T-cell (primary cell): ENCODE results near the gene STRIP1. TPM values are rescaled to one million over a fixed set of nuclear protein-coding genes. Genes with fewer than 3 reads are reported as not detected.
A peak's percentile ranks its signal among the peaks of the same experiment; 100 is the strongest.

Source experiments
- ATAC-seq, 4 experiments: fragments of 200-7000 bp in 3 of 4; fragments of 150-1000 bp in 1 of 4; cut with Tn5 transposase; replicated peaks in 1 of 4; 1 replicate in 3 of 4; 2 replicates in 1 of 4; pipeline ENCODE4 v1.10.0; 2021; ENCODE audit warnings: moderate library complexity in 3 of 4, mild to moderate bottlenecking in 2 of 4, moderate number of reproducible peaks in 1 of 4
- CTCF ChIA-PET, 2 donors: fragments of 300-600 bp; sonication (Branson Sonifier 250); formaldehyde crosslinking; loops; one replicate each; lab custom pipeline; 2022; ENCODE audit warnings: antibody characterized with exemption in 2 of 2; lab: Charles Lee
- POLR2A ChIA-PET, 2 donors: fragments of 300-600 bp; sonication (Branson Sonifier 250); formaldehyde crosslinking; loops; one replicate each; lab custom pipeline; 2022; ENCODE audit warnings: antibody characterized with exemption in 2 of 2; lab: Charles Lee
- DNase-seq, 35 experiments: peaks; one replicate each; pipeline versions ENCODE4 v3.0.0 to v3.0.0-alpha.2; 2013 to 2023
- H3K27ac ChIP-seq: one replicate; pipeline ENCODE4 v1.5.1; 2013; ENCODE audit warnings: low read length
- H3K27me3 ChIP-seq, 2 experiments: replicated peaks in 1 of 2; 1 replicate in 1 of 2; 2 replicates in 1 of 2; pipeline versions ENCODE4 v1.6.1 to v1.7.0; 2013; ENCODE audit warnings: low read length in 1 of 2, mixed read lengths in 1 of 2; ENCODE audit not compliant: control insufficient read depth in 2 of 2, insufficient read depth in 2 of 2; ENCODE audit errors: extremely low read depth in 1 of 2
- H3K36me3 ChIP-seq, 2 donors: 1 replicate in 1 of 2; 2 replicates in 1 of 2; pipeline versions ENCODE4 v1.6.1 to v1.7.0; 2013; ENCODE audit warnings: low read length in 1 of 2; ENCODE audit not compliant: control insufficient read depth in 2 of 2, insufficient read depth in 1 of 2; ENCODE audit errors: extremely low read depth in 1 of 2
- H3K4me1 ChIP-seq, 2 experiments: 1 replicate in 1 of 2; 2 replicates in 1 of 2; pipeline versions ENCODE4 v1.6.1 to v1.7.0; 2013; ENCODE audit warnings: low read length in 2 of 2, mixed read lengths in 1 of 2; ENCODE audit not compliant: insufficient read depth in 2 of 2, control insufficient read depth in 1 of 2; ENCODE audit errors: extremely low read depth in 1 of 2
- H3K4me3 ChIP-seq, 2 donors: 1 replicate in 1 of 2; 2 replicates in 1 of 2; pipeline versions ENCODE4 v1.5.1 to v1.7.0; 2013; ENCODE audit warnings: mild to moderate bottlenecking in 2 of 2, low read length in 1 of 2, moderate library complexity in 1 of 2; ENCODE audit not compliant: control insufficient read depth in 1 of 2; ENCODE audit errors: extremely low read depth in 1 of 2
- H3K9me3 ChIP-seq: 2 replicates; pipeline ENCODE4 v1.7.0; 2013
- H3K27ac Mint-ChIP-seq, 2 donors: one replicate each; pipeline ENCODE4 v1.8.0; 2020 to 2021; ENCODE audit warnings: mild to moderate bottlenecking in 2 of 2, mixed read lengths in 2 of 2
- H3K27me3 Mint-ChIP-seq, 2 donors: one replicate each; pipeline ENCODE4 v1.8.0; 2021 to 2022; ENCODE audit warnings: mixed read lengths in 2 of 2
- H3K36me3 Mint-ChIP-seq: one replicate; pipeline ENCODE4 v1.8.0; 2021; ENCODE audit warnings: mixed read lengths
- H3K4me1 Mint-ChIP-seq, 3 donors: one replicate each; pipeline ENCODE4 v1.8.0; 2020 to 2022; ENCODE audit warnings: mixed read lengths in 3 of 3, mild to moderate bottlenecking in 1 of 3
- H3K4me3 Mint-ChIP-seq, 3 donors: one replicate each; pipeline ENCODE4 v1.8.0; 2020 to 2022; ENCODE audit warnings: mild to moderate bottlenecking in 3 of 3, mixed read lengths in 3 of 3, moderate library complexity in 3 of 3
- H3K9me3 Mint-ChIP-seq, 3 donors: one replicate each; pipeline ENCODE4 v1.8.0; 2020 to 2022; ENCODE audit warnings: mixed read lengths in 3 of 3
- WGBS: methylation state at CpG from one replicate; pipeline ENCODE4 v1.1.5; 2013; ENCODE audit warnings: missing lambda C conversion rate; ENCODE audit not compliant: insufficient coverage; 5-methylcytosine and 5-hydroxymethylcytosine counted together
- total RNA-seq, 35 experiments: library from RNA in 6 of 35; stranded (reverse) in 6 of 35; fragments of 120-200 nt in 1 of 35; gene quantifications; one replicate each; pipeline versions ENCODE4 v1.2.1 to v1.2.4 and lab custom pipeline; 2013 to 2026

Gene STRIP1
- total RNA-seq, 5 donors from 2014 or later (not counting 1 experiment from before 2014, with no cell fraction given), result 70.6 to 87.2 (median 73.3) TPM

DNA sequence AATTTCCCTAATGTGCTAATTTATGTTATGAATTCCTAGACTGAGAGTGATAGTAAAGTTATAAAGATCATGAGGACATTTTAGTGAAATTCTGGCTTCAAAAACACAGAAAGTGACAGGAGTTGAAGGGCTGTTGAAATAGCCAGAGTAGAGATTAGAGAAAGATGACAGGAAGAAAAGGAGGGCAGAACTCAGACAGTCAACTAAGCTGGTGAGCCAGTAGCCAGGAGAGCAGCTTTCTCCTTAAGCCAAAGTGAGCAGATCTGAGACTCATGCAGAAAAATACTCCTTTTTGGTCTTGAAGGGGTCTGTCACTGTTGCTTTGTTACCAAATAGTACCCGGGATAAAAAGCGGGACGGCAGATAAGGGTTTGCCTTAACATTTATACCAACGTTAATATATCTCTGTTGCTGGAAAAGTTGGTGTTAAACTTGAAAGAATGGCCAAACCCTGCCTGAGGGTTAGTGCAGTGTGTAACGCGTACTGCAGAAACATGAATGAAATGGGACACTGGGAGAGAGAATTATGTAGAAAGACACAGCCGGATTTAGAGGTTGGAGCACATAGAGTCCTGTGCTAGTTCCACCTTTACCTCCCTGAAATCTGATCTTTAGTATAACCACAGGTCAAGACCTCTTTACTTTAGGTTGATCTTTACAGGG, 37.1 kb upstream of the STRIP1 start:
- POLR2A ChIA-PET, result interaction anchor here in 1 of 2 donors (0.5 kb wide), 1 partner anchor 464 kb away, joined by 8 read pairs; no protein-coding TSS in a partner anchor
- no peak for ATAC-seq
- Mint-ChIP-seq H3K4me3 (no peak overlapping the region), H3K4me1 (peaks cover 4 to 10% (median 9%) of the 10 kb centered on the region in 3 donors), H3K36me3 (peaks cover 12% of the 10 kb centered on the region), H3K9me3 (no peaks in the 10 kb centered on the region), H3K27ac (no peak overlapping the region), H3K27me3 (no peaks in the 10 kb centered on the region)
- no peak overlapping the region for H3K4me3 ChIP-seq
- no peaks in the 10 kb centered on the region for H3K9me3 ChIP-seq
- no peak overlapping the region for H3K27ac ChIP-seq
- WGBS, result 100% methylated on average over 2 of the region's 7 CpGs
- H3K4me1 ChIP-seq, result no peaks in the 10 kb centered on the region
- CTCF ChIA-PET, result interaction anchor here in 1 of 2 donors (0.7 kb wide), 1 partner anchor 13 kb away, joined by 3 read pairs; the partner anchor contains the start of gene AHCYL1
- no peaks in the 10 kb centered on the region for H3K36me3 ChIP-seq
- no peaks in the 10 kb centered on the region for H3K27me3 ChIP-seq
- DNase-seq, result no peak

DNA sequence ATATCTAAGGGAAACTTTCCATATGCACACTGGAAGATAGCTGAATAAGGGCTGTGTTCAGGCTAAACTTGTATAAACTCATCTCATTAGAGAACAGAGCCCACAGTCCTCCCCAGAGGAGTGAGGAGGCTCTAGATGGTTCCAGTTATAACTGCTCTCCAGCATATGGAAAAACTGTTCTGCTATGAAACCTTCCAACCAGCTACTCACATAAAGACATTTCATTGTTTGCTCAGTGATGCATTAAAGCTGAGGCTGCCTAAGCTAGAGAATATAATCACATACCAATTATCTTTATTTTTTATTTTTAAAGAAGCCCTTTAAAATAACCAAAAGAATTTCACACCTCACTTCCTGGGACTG, 36.6 kb upstream of the STRIP1 start:
- Mint-ChIP-seq H3K4me3 (no peak overlapping the region), H3K4me1 (peaks cover 4 to 15% (median 12%) of the 10 kb centered on the region in 3 donors), H3K9me3 (no peaks in the 10 kb centered on the region), H3K27me3 (no peaks in the 10 kb centered on the region), H3K36me3 (peaks cover 12% of the 10 kb centered on the region), H3K27ac (no peak overlapping the region)
- H3K36me3 ChIP-seq, result no peaks in the 10 kb centered on the region
- no peaks in the 10 kb centered on the region for H3K4me1 ChIP-seq
- ChIA-PET POLR2A (interaction anchor here in 1 of 2 donors (0.5 to 0.8 kb wide), 2 partner anchors 12 to 464 kb away, joined by 3 to 8 read pairs; no protein-coding TSS in a partner anchor), CTCF (no interaction called here)
- ATAC-seq (no peak), DNase-seq (no peak)
- no peaks in the 10 kb centered on the region for H3K9me3 ChIP-seq
- no peaks in the 10 kb centered on the region for H3K27me3 ChIP-seq
- H3K27ac ChIP-seq, result no peak overlapping the region
- H3K4me3 ChIP-seq, result no peak overlapping the region

DNA sequence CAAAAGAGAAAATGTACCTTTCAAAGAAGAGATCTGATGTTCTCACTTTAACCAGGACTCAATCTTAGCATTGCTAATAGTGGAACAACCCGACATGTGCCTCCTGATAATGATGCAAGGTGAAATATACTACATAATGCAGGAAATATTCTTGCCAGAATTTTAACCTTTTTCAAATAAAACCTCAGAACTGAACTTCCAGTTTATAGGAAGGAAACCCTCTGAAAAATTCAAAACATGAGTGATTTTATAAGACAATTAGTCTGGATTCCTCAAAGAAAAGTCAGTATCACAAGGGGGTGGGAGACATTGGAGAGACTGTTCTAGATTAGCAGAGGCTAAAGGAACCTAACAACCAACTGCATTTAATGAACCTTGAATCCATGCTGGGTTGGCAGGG, 31.7 kb upstream of the STRIP1 start:
- Mint-ChIP-seq H3K36me3 (peaks cover 4% of the 10 kb centered on the region), H3K4me3 (no peak overlapping the region), H3K27ac (no peak overlapping the region), H3K27me3 (no peaks in the 10 kb centered on the region), H3K4me1 (peaks cover 26 to 39% (median 34%) of the 10 kb centered on the region in 3 donors), H3K9me3 (no peaks in the 10 kb centered on the region)
- Histone ChIP-seq H3K4me3 (no peak overlapping the region), H3K27ac (no peak overlapping the region), H3K4me1 (peaks cover 9 to 10% of the 10 kb centered on the region in 2 experiments), H3K9me3 (no peaks in the 10 kb centered on the region), H3K27me3 (no peaks in the 10 kb centered on the region), H3K36me3 (no peaks in the 10 kb centered on the region)
- CTCF ChIA-PET, result interaction anchor here in 1 of 2 donors (0.5 kb wide), 1 partner anchor 40 kb away, joined by 3 read pairs; no protein-coding TSS in a partner anchor
- DNase-seq (no peak), ATAC-seq (no peak)
- WGBS, result no CpG with 5 or more reads among the region's 1 CpG
- POLR2A ChIA-PET, result no interaction called here

DNA sequence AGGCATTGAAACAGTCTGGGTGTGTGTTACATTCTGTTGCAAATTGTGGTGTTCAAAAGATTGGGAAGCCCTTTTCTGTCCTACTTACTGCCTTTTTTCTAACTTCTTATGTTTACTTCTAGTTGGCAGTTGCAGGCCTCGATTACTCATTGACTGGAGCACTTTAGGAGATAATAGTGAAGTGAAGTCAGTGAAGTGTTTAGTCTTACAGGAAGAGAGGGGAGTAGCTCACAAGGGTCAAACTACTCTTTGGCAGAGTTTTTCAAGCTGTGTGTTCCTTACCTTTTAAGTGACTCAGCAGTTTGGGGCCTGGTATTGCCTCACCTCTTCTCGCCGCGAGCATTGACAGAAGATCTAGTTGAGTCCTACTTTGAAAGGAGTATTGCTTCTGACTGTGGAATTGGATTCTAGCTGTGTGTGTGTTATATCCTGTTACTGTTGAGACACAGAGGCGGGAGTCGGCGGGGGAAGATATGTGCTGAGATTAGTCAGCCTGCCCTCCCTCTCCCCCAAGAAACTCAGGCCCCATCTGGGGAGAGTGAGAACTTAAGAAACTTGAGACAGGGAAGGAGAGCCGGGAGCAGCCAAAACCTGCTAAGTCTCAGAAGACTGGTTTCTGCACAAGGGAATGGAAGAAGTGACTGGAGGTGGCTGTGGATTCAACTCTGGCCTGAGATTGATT, 30.5 kb upstream of the STRIP1 start:
- ChIA-PET CTCF (interaction anchor here in 1 of 2 donors (1.2 kb wide), 1 partner anchor 18 kb away, joined by 10 read pairs; the partner anchor contains the start of gene AHCYL1), POLR2A (no interaction called here)
- Histone ChIP-seq H3K27me3 (no peaks in the 10 kb centered on the region), H3K4me3 (no peak overlapping the region), H3K36me3 (peaks cover 0 to 1% of the 10 kb centered on the region in 2 donors), H3K9me3 (no peaks in the 10 kb centered on the region), H3K4me1 (peaks cover 9 to 10% of the 10 kb centered on the region in 2 experiments), H3K27ac (no peak overlapping the region)
- H3K4me1 Mint-ChIP-seq, result peaks cover 26 to 39% (median 34%) of the 10 kb centered on the region in 3 donors
- DNase-seq, result peak in 8 of 35 experiments; percentile 4 to 17 (median 7)
- no peaks in the 10 kb centered on the region for H3K27me3 Mint-ChIP-seq
- peak overlapping the region; percentile 63 to 87 for H3K27ac Mint-ChIP-seq
- 38% methylated on average over 5 of the region's 8 CpGs for WGBS
- ATAC-seq, result peak; percentile 55 to 72 (median 62)
- peaks cover 4% of the 10 kb centered on the region for H3K36me3 Mint-ChIP-seq
- H3K4me3 Mint-ChIP-seq, result peak overlapping the region; percentile 37 to 45 (median 42)
- H3K9me3 Mint-ChIP-seq, result no peaks in the 10 kb centered on the region

DNA sequence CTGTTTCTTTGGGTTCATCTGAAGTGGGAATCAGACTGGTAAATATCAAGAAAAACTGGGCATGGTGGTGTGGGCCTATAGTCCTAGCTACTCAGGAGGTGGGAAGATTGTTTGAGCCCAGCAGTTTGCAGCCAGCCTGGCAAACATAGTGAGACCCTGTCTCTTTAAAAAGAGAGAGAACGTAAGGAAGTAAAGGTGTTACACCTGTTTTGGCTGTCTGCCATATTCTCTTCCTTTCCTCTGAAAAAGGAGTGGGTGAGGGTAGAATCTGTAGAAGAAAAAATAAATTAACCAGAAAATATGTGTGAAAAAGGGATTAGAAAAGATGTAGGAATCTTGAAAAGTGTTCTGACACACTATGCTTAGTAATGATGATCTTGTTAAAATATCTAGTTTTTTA, 29.8 kb upstream of the STRIP1 start:
- H3K27ac Mint-ChIP-seq, result peak overlapping the region; percentile 63 to 87
- no CpG with 5 or more reads among the region's 1 CpG for WGBS
- no peak overlapping the region for H3K4me3 ChIP-seq

DNA sequence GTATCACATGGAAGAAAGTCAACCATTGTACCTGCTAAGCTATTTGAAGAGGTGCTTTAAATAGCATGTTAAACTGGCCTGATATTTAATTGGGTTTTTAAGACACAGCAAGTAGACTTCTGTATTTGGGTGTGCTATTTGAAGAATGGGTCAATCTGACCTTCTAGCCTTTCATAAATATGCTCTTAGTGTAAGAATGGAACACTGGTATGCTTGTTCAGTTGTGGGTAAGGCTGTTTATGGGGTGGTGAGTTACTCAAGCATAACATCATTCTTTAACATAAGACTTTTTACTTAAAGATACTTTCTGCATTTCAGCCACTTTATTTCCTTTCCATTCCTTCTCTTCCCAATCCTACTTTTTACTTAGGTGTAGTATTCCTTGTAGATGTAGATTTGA, 28.5 kb upstream of the STRIP1 start:
- Histone ChIP-seq H3K27me3 (no peaks in the 10 kb centered on the region), H3K27ac (no peak overlapping the region), H3K4me1 (peaks cover 9 to 10% of the 10 kb centered on the region in 2 experiments), H3K4me3 (no peak overlapping the region), H3K9me3 (no peaks in the 10 kb centered on the region), H3K36me3 (peaks cover 0 to 20% of the 10 kb centered on the region in 2 donors)
- Mint-ChIP-seq H3K9me3 (no peaks in the 10 kb centered on the region), H3K27me3 (no peaks in the 10 kb centered on the region), H3K4me3 (no peak overlapping the region), H3K36me3 (peaks cover 21% of the 10 kb centered on the region), H3K4me1 (peaks cover 26 to 39% (median 34%) of the 10 kb centered on the region in 3 donors), H3K27ac (no peak overlapping the region)
- CTCF ChIA-PET, result interaction anchor here in 1 of 2 donors (0.8 kb wide), 1 partner anchor 233 kb away, joined by 3 read pairs; no protein-coding TSS in a partner anchor
- POLR2A ChIA-PET, result no interaction called here
- ATAC-seq (no peak), DNase-seq (no peak)

More for the DNA sequence above, 29.8 kb upstream of the STRIP1 start:
- DNase-seq, result peak in 1 of 35 experiments; percentile 27
- Histone ChIP-seq H3K4me1 (peaks cover 9 to 10% of the 10 kb centered on the region in 2 experiments), H3K27me3 (no peaks in the 10 kb centered on the region), H3K27ac (no peak overlapping the region), H3K9me3 (no peaks in the 10 kb centered on the region), H3K36me3 (peaks cover 0 to 7% of the 10 kb centered on the region in 2 donors)
- Mint-ChIP-seq H3K4me3 (peak overlapping the region; percentile 37 to 45 (median 42)), H3K4me1 (peaks cover 26 to 39% (median 34%) of the 10 kb centered on the region in 3 donors), H3K36me3 (peaks cover 9% of the 10 kb centered on the region), H3K27me3 (no peaks in the 10 kb centered on the region), H3K9me3 (no peaks in the 10 kb centered on the region)
- peak in 1 of 4 experiments; percentile 29 for ATAC-seq
- CTCF ChIA-PET, result interaction anchor here in 1 of 2 donors (1.2 kb wide), 1 partner anchor 19 kb away, joined by 10 read pairs; the partner anchor contains the start of gene AHCYL1
- POLR2A ChIA-PET, result no interaction called here
